ENCODE data around the gene DMD.

DMD gene

DNA sequence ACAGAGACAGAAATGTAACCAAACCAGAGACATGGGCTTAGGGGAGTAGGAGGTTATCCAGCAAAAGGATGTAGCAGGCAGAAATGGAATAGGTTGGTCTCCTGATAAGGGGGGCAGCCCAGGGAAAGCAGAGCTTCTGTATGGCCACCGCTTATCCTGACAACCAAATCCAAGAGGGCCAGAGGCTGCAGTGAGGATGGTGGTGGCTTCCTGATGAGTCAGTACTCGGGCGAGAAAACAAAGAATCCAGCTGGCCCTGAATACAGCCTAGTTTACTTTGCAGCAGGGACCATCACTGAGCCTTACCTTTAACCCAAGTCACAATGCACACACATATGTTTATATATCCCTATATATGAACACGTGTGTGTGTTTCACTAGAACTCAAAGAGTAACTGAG, 2009.8 kb downstream of the DMD start:
- no peak for DNase-seq

DNA sequence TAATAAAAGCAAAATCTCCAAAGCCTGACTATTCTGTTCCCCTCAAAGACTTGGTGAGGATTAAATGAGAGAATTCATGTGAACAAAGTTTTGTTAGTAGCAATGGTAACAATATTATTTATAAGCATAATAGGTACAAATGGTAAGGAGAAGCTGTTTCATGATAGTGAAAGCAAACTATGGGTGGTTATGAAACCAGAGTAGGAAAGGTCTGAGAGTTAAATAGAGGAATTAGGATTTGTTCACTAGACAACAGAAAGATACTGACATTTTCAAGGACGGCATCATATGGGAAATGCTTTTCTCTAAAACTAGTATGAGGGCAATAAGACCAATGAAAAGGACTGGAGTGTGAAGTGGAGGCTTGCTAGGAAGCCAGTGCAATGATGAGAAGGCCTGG, 2010.9 kb downstream of the DMD start:
- no peak for DNase-seq

DNA sequence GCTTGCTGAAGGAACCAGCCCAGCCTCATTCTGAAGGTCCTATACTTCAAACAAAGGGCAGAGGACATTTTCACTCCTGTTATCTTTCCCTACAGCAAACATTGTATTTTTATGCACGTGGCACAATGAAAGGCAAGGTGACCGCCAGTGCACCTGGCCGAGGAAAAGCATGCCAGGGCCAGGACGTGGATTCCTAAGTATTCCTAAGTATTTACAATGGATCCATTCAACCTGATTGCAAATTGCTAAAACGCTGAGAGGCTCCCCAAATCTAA, 2011.6 kb downstream of the DMD start:
- DNase-seq = no peak

DNA sequence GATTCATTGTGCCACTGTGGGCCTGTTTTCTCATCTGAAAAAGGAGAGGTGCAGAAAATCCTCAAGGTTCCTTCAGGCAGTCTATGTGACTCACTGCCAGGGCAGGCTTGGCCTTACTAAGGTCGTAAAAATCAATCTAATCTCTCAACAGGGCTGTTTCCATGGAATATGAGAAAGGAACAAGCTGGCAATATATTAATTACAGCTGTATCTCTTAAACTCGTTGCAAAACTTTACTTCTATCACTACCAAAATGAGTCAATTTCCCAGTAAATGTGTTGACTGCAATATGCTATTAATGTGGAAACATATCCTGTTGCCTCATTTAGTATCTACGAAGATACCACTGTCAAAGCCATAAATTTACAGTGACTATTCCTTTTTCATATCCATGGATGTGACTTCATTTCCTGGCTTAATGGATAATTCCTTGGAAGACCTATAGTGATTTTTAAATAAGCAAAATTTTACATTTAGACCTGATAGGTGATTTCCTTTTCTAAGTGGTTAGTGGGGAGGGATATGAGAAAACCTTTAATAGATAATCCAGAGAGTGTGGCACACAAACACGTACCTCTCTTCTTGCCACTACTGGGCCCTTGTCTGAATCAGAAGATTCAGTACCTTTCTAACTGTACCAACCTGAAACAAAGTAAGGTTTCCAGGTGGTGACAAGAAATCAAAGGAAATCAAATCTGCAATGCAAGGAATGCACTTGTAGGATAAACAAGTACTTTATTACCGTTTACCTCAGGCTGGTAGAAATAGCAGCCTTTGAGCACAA, 2012.1 kb downstream of the DMD start:
- DNase-seq = no peak

DNA sequence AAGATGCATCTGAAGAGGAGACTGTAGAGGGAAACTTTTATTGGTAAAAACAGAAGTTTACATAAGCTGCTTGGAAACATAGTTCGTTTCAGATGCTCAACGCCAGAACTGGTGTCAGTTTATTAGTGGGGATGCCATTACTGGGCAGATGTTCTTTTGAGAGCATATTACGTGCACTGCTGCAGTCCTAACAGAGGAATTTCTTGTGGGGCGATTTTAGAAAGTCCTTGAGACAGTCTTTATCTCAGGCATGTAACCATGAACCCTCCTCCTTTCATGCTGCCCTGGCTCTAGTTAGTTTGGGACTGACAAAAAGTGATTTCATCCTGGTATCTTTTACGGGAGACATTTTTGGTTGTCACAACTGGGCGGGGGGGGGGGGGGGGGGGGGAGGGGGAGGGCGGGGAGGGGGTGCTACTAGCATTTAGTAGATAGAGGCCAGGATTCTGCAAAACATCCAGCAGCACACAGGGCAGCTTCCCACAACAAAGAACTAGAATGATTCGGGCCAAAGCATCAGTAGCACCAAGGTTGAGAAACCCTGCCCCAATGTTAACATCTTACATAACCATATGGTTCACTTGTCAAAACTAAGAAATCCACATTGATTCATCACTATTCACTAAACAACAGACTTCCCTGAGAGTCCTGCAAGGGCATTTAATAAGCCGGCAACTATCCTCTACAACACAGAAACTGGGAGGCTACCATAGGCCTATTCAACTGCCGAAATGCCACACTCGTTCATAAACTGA, 2021.0 kb downstream of the DMD start:
- DNase-seq = no peak

DNA sequence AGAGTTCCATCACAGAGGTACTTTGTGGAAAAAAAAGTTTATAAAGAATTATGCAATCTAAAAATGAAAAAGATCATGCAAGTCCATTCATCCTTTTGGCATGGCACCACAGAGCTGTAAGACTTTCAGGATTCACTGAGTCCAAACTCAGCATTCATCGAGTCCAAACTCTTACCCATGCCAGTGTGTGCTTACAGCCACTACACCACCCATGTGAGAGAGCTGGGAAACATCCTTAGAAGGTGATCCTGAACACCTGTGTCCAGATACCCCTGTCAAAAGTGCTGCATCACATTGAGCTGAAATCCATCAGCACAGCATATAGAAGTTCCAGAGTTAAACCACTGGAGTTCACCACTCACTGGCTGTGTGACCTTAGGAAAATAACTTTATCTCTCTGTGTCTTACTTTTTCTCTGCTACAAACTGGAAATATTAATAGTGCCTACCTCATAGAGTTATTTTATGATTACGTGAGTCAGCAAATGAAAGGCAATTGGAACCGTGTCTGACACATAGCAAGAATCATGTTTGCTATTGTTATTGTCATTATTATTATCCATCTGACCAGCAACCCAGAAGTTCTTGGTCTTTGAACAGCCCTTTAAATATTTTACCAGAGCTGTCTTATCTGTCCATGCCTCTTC, 2024.5 kb downstream of the DMD start:
- DNase-seq = no peak

DNA sequence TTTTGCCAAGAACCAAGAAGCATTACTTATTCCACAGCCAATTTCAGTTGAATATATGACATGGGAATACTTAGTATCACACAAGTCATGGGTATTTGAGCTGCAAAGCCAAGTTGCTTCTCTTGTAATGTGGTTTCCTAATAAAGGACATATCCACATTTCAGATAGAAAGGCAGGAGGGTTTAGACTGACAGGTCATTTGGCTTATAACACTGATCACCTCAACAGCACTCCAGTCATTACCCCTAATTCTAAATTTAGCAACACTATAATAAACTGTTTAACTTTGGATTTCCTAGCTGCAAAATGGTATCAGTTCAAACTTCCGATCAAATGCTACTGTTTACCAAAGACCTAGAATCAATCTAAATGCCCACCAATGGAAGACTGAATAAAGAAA, 2025.5 kb downstream of the DMD start:
- DNase-seq = no peak

DNA sequence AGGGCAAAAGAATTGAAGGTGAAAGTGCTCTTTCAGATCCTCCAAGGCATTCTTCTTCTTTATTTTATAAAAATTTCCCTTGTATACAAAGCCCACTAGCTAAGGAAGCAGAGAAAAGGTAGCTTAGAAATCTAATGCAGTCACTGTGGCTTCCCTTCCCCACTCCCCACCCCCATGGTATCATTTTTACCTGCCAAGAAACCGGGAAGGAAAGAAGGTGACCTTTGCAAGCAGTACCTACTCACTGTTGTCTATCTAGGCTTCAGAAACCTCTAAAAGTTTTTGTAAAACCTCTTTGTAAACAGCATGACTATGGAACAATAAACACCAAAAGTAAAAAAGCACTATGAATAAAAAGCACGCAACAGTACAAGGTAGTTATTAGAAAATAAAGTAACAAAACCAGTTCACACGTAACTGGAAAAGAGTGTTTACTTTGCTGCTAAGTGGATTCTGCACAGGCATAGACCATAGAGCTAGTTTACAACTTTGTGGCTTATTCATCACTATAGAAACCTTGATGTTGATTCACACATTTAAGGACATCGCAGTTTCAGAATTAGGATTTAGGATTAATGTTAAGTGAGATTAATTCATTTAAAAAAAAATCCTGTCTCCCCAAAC, 2029.9 kb downstream of the DMD start:
- no peak for DNase-seq

DNA sequence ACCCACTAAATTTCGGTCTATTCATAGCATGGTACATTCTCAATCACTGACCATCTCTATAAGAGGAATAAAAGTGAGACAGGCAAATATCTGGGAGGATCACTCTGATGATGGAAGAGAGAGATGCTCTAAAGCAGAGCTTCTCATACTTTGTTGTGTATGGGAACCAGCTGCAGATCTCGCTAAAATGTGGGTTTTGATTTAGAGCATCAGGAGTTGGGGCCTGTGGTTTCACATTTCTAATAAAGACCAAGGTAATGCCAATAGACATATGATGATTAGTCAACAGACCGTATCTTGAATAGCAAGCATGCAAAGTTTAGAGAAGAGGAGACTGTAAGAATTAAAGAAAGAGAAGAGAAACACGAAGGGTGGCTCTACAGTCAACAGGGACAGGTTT, 2032.1 kb downstream of the DMD start:
- no peak for DNase-seq

DNA sequence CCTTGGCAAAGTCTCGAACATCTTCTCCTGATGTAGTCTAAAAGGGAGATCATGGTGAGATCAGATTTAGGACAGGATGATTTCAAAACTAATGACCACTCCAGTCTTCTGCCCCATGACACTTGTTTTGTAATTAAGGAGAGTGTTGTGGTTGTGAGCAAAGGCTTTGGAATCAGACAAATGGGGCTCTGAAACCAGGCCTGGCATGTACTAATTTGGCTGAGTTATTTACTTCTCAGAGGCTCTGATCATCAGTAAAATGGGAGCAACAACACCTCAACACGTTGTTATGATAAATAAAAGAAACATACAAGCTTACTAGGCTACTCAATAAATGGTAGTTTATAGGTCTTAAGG, 2032.6 kb downstream of the DMD start:
- DNase-seq = no peak

DNA sequence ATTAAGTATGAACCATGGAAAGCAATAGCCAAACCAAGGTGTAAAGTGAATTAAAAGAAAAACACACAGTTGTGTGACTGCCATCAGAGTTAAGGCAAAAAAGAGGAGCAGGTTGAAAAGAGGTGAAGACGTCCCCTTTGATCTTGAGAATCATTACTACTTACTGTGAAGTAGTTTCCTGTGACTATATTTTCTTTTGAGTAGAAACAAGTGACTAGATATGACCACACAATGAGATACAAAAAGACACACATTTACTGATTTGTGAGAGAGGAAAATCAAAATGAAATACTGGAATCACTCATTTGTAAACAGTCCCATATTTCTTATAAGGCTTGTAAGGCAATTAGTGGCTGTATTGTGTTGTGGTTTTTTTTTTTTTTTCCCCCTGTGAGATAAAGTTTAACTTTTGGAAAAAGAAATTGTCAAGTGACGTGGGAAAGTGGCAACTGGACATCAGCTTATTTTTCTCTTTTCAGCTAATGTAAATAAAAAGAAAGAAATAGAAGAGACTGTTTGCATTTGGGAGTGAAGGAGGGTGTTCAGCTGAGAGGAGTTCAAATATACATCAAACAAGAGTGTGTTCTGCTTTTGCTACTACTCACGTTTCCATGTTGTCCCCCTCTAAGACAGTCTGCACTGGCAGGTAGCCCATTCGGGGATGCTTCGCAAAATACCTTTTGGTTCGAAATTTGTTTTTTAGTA, 2033.1 kb downstream of the DMD start:
- DNase-seq = no peak

DNA sequence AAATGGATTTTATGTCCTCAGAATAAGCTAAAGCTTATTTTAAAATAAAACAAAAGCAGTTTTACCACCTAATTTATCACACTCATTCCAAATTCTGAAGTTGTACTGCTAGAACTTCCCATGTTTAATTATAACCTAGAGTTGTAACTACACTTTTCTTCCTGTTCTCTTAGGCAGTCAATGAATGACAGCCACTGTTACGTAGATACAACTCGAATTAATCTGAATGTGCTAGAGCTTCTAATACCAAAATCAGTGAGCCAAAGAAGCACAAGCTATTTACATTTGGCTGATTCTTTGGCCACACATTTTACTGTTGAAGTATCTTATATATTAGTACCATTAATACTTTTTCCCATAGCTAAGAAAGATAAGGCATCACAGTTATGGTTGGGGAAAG, 2040.6 kb downstream of the DMD start:
- no peak for DNase-seq

DNA sequence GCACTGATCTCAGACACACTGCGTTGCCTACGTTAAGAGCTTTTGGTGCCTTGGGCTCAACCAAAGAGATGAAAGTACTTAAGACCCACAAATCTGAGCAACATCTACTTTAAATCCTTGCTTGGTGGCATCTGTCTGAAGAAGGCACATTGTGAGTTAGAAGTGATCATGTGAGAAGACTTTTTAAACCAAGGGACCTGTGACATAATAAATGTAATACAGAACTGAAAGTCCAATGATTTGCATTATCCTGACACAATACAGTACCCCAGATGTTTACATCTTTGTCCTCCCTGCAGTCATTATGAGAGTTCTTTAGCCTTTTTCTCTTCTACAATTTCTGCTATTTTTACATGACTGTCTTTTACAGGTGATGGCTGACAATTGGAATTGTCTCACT, 2042.8 kb downstream of the DMD start:
- DNase-seq = no peak

DNA sequence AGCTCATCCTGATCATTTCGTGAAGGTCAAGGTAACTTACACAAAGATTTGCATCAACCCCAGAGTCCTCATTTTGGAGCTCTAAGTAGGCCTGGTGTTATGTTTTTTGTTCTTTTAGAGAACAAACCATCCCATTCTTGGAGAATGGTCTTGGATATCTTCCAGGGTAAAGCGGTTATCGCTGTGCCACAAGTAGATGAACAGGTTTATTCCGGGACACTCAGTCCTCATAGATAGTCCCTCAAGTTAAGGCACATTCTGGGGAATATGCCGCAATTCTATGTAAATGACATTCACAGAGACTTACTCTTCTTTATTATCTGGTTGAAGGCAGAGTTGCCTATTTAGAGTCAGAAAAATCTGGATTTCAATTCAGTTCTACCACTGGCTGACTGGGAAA, 2044.5 kb downstream of the DMD start:
- DNase-seq = no peak

DNA sequence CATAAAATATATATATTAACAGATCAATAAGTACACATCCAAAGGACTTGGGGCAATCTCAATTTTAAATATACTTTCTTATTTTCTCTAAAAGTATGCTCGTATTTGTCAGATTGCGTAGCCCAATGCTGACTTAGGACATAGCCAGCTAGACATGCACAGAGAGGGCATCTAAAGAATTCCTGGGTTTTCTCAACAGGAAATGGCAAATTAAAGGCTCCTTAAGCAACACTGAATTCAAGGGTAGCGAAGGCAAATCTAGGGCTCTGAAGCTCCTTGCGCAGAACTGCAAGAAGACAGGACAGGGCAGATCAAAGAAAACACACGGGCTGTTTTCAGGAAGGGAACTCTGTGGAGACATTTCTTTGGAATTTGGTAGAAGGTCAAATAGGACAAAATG, 2044.9 kb downstream of the DMD start:
- no peak for DNase-seq

DNA sequence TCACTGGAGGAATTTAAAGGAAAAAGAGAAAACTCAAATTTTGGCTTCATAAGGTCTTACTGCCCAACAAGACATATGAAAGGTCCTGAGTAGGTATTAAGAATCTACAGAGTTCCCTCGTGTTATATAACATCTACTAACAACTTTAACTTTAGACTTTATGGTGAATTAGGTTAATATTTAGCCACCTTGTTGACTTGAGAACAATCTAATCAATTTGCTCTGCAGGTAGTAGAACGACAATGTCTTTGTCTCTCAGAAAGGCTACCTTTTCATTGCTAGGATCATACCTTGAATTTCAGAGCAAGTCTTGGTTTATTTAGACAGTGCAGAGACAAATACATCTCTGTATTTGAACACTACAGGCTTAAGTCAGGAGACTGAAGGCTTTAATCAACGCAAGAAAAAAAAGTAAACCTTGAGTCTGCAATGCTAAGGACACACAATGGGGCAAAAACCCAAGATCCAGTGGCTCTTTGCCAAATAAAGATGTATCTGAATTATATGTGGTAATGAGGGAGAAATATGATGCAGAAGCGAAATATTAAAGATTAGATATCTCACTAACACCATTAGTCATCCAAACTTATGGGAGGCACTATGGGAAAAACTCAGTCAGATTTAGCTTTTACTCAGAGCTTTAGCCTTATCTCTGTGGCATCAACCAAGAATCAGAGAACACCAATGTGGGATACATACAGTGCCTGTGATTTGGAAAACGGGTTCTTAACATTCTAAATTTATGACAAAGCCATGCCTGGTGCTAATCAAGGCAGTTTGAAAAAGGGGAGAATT, 2045.9 kb downstream of the DMD start:
- no peak for DNase-seq

DNA sequence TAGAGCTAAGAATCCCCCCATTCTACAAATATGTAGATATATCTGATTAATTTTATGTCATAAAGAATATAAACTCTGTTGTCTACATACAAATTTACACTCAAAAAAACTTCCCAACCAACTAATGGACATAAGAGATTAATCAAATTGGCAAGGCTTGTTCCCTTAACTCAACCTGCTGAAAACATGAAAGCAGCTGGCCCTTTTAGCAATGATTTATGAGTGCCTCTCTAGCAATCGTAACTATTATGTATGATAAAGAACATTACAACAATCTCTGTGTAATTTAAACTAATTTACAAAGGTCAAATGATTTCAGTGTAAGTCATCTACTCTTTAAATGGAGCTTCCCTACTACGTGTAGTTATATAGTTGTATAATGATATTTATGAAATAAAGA, 2056.4 kb downstream of the DMD start:
- no peak for DNase-seq

DNA sequence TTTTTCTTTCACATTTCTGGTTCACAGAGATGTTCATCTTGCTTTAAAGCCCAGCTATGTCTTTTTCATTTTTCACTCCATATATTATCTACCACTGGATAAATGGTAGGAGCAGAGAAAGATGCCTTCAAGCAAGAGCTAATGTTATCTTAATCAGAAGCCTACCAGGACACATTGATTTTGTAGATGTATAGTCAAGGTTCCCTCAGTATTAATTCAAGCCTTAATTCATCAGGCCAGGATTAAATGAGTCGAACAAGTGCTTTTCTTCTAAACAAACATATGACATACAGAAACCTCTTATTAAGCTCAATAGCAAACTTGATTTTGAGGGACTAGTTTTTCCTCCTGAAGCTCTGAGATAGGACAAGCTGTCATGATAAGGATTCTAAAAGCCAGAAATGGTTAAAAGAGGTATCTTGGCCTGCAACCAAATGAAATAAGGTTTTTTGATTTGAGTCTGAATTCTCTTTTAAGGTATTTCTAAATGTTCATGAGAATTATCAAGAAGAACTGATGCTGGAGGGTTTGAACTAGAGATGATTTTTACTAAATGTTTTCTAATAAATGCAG, 2057.8 kb downstream of the DMD start:
- no peak for DNase-seq

DNA sequence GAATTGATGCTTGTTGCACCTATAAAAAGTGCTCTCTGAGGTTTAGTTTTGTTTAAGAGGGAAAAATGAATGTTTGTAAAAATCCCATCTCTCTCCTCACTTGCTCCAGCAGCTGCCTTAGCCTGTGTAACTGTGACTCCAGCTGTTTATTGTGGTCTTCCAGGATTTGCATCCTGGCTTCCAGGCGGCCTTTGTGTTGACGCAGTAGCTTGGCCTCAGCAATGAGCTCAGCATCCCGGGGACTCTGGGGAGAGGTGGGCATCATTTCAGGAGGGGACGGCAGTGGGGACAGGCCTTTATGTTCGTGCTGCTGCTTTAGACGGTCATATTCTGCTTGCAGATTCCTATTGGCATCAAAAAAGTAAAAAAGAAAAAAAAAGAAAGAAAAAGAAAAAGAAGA, 2064.2 kb downstream of the DMD start:
- no peak for DNase-seq

DNA sequence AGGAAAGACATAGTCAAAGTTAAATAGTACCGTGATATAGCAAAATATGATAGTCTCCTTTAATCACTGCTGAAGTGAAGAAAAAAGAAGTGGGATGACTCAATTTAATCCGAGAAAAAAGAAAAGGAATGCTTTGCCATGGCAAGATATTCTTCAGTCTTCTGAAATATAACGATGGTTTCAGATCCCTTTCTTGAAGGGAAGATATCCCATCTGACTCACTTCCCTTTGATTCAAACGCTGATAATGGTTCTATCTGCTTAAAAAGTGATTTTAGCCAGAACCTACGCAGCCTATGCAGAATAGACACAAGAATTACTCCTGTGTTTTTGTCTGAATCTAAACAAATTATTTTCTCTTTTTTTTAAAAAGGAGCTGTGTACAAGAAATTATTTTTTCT, 2071.4 kb downstream of the DMD start:
- DNase-seq = no peak

DNA sequence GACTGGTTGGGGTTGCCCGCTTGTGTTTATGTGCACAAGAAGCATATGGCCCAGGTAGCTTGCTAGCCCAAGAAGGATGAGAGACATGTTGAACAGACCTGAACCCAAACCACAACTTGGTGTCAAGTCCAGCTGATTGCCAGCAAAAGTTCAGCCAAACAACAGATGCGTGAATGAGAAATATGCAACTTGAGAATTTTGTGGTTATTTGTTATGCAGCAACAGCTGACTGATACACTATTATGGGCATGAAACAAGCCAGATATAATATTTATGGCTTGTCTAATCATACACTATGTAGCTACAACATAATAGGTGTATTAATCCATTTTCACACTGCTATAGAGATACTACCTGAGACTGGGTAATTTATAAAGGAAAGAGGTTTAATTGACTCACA, 2073.2 kb downstream of the DMD start:
- DNase-seq = no peak

DNA sequence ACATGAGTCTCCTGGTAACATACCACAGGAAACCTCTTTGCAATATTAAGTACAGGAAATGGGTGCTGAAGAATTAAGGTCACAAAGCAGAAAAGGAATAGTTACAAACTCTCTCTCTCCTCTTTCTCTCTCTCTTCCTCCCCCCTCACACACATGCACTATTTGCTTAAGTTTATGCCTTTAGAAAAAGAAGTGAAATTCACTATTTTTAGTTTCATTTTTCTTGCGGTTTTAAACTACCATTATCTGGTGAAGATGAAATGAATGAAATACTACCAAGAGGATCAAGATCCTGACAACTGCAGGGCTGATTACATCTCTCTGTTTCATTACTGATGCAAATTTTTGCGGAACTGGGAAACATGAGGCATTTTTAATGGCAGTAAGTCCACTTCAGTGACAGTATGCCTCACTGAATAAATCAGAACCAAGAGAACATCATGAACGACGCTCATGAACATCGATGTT, 2075.2 kb downstream of the DMD start:
- no peak for DNase-seq
